Trophoblast cell (in vitro differentiated cells and primary cell): ENCODE measurements around the gene ALOX5.

Experiments used
- DNase-seq, 2 donors: peaks; one replicate each; pipeline ENCODE4 v3.0.0-alpha.2; 2016
- H2AFZ ChIP-seq: 2 replicates; pipeline ENCODE4 v1.6.1; 2013; ENCODE audit warnings: low read length, moderate library complexity, mild to moderate bottlenecking; ENCODE audit not compliant: insufficient read depth, poor library complexity
- H2AK5ac ChIP-seq: 2 replicates; pipeline ENCODE4 v1.6.1; 2013; ENCODE audit warnings: mild to moderate bottlenecking, low read length
- H2BK120ac ChIP-seq: 2 replicates; pipeline ENCODE4 v1.6.1; 2013; ENCODE audit warnings: low read length, mild to moderate bottlenecking, moderate library complexity; ENCODE audit not compliant: insufficient read depth, poor library complexity
- H2BK12ac ChIP-seq: 2 replicates; pipeline ENCODE4 v1.6.1; 2013; ENCODE audit warnings: mild to moderate bottlenecking, low read length, moderate library complexity
- H2BK5ac ChIP-seq: 2 replicates; pipeline ENCODE4 v1.6.1; 2013; ENCODE audit warnings: low read length, low read depth, moderate library complexity, mild to moderate bottlenecking; ENCODE audit not compliant: poor library complexity
- H3K14ac ChIP-seq: 2 replicates; pipeline ENCODE4 v1.6.1; 2013; ENCODE audit warnings: mild to moderate bottlenecking, low read length
- H3K18ac ChIP-seq: 2 replicates; pipeline ENCODE4 v1.6.1; 2013; ENCODE audit warnings: mild to moderate bottlenecking, low read length
- H3K23ac ChIP-seq: 2 replicates; pipeline ENCODE4 v1.6.1; 2013; ENCODE audit warnings: low read length
- H3K27ac ChIP-seq: 2 replicates; pipeline ENCODE4 v1.5.1; 2013; ENCODE audit warnings: low read depth, mild to moderate bottlenecking, inconsistent platforms, low read length, moderate library complexity
- H3K27me3 ChIP-seq: 2 replicates; pipeline ENCODE4 v1.6.1; 2013; ENCODE audit warnings: inconsistent platforms, mild to moderate bottlenecking, low read length, moderate library complexity; ENCODE audit not compliant: insufficient read depth
- H3K36me3 ChIP-seq, 2 experiments: 1 replicate in 1 of 2; 2 replicates in 1 of 2; pipeline ENCODE4 v1.6.1; 2013; ENCODE audit warnings: low read length in 2 of 2, mild to moderate bottlenecking in 2 of 2, moderate library complexity in 1 of 2; ENCODE audit not compliant: insufficient read depth in 2 of 2, control insufficient read depth in 1 of 2
- H3K4ac ChIP-seq: 2 replicates; pipeline ENCODE4 v1.6.1; 2013; ENCODE audit warnings: low read depth, mild to moderate bottlenecking, low read length, moderate library complexity
- H3K4me1 ChIP-seq, 2 experiments: 1 replicate in 1 of 2; 2 replicates in 1 of 2; pipeline ENCODE4 v1.6.1; 2013; ENCODE audit warnings: low read length in 2 of 2, mild to moderate bottlenecking in 2 of 2, moderate library complexity in 1 of 2; ENCODE audit not compliant: insufficient read depth in 2 of 2, control insufficient read depth in 1 of 2
- H3K4me2 ChIP-seq: 2 replicates; pipeline ENCODE4 v1.6.1; 2013; ENCODE audit warnings: inconsistent platforms, mild to moderate bottlenecking, low read length, moderate library complexity
- H3K4me3 ChIP-seq: 2 replicates; pipeline ENCODE4 v1.5.1; 2013; ENCODE audit warnings: mild to moderate bottlenecking, low read depth, low read length, inconsistent platforms
- H3K79me1 ChIP-seq: one replicate; pipeline ENCODE4 v1.6.1; 2013; ENCODE audit warnings: low read length
- H3K79me2 ChIP-seq: 2 replicates; pipeline ENCODE4 v1.6.1; 2013; ENCODE audit warnings: low read length, mild to moderate bottlenecking; ENCODE audit not compliant: control insufficient read depth, insufficient read depth, poor library complexity
- H3K9ac ChIP-seq: 2 replicates; pipeline ENCODE4 v1.6.1; 2013; ENCODE audit warnings: mild to moderate bottlenecking, low read length
- H3K9me3 ChIP-seq: 2 replicates; pipeline ENCODE4 v1.6.1; 2013; ENCODE audit warnings: low read depth, mild to moderate bottlenecking, control low read depth, inconsistent platforms, low read length; ENCODE audit not compliant: insufficient read depth
- H4K12ac ChIP-seq: 2 replicates; pipeline ENCODE4 v1.6.1; 2013; ENCODE audit warnings: low read depth, mild to moderate bottlenecking, low read length, moderate library complexity
- H4K8ac ChIP-seq: 2 replicates; pipeline ENCODE4 v1.6.1; 2013; ENCODE audit warnings: low read depth, mild to moderate bottlenecking, low read length, moderate library complexity
- H4K91ac ChIP-seq: one replicate; pipeline ENCODE4 v1.6.1; 2013; ENCODE audit warnings: low read depth, mild to moderate bottlenecking, low read length, moderate library complexity
- WGBS: extraction: QIAGEN DNeasy Blood & Tissue Kit; methylation state at CpG from one replicate; pipeline ENCODE4 v1.1.7; 2013; ENCODE audit warnings: missing lambda C conversion rate; ENCODE audit not compliant: insufficient read length, insufficient coverage; ENCODE audit errors: extremely low coverage; 5-methylcytosine and 5-hydroxymethylcytosine counted together

Gene ALOX5

DNA sequence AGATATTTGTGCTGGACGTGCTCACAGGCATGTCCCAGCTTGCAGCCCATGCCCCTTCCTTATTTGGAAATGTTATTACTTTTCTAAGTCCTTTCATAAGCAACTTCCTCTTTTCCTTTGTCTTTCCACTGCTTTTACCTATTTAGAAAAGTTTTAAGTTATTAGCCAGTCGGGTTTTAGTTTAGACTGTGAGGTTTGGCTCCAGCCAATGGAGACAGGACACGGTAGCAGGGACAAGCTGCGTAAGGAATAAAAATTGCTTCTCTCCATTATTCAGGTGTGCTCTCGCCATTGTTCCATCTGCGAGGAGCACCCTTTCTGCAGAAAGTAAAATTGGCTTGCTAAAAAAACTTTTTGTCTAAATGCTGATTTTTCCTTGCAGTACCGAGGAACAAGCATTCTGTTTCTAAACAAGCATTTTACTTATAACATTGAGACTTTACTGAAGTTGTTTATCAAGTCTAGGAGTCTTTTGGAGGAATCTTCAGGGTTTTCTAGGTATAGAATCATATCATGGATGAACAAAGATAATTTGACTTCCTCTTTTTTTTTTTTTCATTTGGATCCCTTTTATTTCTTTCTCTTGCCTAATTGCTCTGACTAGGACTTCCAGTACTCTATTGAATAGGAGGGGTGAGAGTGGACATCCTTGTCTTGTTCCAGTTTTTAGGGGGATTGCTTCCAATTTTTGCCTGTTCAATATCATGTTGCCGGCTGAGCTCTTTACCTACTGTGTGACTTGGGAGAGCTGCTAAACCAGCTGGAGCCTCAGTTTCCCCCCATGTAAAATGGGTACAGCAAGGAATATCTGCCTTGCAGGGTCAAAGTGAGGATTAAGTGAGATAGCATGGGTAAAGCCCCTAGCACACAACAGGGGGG lies 63.8 kb downstream of the ALOX5 start:
- Histone ChIP-seq H3K4me2 (no peak overlapping the region), H2AFZ (no peak overlapping the region), H3K4me1 (no peaks in the 10 kb centered on the region), H3K9ac (no peak overlapping the region), H4K12ac (no peak overlapping the region), H3K79me2 (no peaks in the 10 kb centered on the region), H2AK5ac (no peak overlapping the region), H2BK5ac (no peak overlapping the region), H3K4me3 (no peak overlapping the region), H3K14ac (no peak overlapping the region), H3K79me1 (no peaks in the 10 kb centered on the region), H4K8ac (no peak overlapping the region), H3K23ac (no peak overlapping the region), H2BK12ac (no peak overlapping the region), H3K9me3 (peaks cover 2% of the 10 kb centered on the region), H3K36me3 (no peaks in the 10 kb centered on the region), H3K27ac (no peak overlapping the region), H2BK120ac (no peak overlapping the region), H3K4ac (no peak overlapping the region), H3K27me3 (no peaks in the 10 kb centered on the region), H4K91ac (no peak overlapping the region), H3K18ac (no peak overlapping the region)
- no CpG with 5 or more reads among the region's 8 CpGs for WGBS
- DNase-seq = no peak

DNA sequence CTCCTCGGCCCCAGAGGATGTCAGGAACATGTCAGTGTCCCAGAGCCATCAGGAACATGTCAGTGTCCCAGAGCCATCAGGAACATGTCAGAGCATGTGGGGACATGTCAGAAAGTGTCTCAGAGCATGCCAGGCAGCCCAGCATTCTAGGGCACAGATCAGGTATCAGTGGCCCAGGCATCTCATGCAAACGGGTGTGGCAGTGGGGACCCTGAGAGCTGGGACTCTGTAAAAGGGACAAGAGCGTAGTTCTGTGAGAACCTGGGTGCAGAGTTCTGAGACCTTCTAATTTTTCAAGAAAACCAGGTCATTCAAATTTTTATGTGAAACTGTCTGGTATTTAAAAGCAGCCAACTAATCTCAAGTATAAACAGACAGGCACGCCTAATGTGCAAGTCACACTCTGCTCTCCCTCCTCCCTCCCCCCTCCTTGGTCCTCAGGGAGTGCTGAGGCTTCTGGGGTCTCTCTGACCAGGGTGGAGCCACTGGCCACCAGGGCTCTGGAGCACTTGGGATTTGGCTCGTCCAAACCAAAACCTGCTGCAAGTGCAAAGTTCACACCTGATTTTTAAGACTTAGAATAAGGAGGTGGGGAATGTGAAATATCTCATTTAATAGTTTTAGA lies 64.6 kb downstream of the ALOX5 start:
- H3K9ac ChIP-seq = no peak overlapping the region
- H3K23ac ChIP-seq = no peak overlapping the region
- H3K4me2 ChIP-seq = no peak overlapping the region
- H3K4me1 ChIP-seq = no peaks in the 10 kb centered on the region
- no CpG with 5 or more reads among the region's 5 CpGs for WGBS
- H2AFZ ChIP-seq = no peak overlapping the region
- H3K9me3 ChIP-seq = peaks cover 2% of the 10 kb centered on the region
- H2AK5ac ChIP-seq = no peak overlapping the region
- H4K12ac ChIP-seq = no peak overlapping the region
- H3K18ac ChIP-seq = no peak overlapping the region
- no peak overlapping the region for H4K91ac ChIP-seq
- H2BK5ac ChIP-seq = no peak overlapping the region
- H3K27me3 ChIP-seq = no peaks in the 10 kb centered on the region
- H3K79me2 ChIP-seq = no peaks in the 10 kb centered on the region
- H3K4me3 ChIP-seq = no peak overlapping the region
- H3K79me1 ChIP-seq = no peaks in the 10 kb centered on the region
- DNase-seq = no peak
- no peak overlapping the region for H3K27ac ChIP-seq
- no peak overlapping the region for H2BK120ac ChIP-seq
- no peaks in the 10 kb centered on the region for H3K36me3 ChIP-seq
- no peak overlapping the region for H2BK12ac ChIP-seq
- no peak overlapping the region for H4K8ac ChIP-seq
- H3K4ac ChIP-seq = no peak overlapping the region
- no peak overlapping the region for H3K14ac ChIP-seq

DNA sequence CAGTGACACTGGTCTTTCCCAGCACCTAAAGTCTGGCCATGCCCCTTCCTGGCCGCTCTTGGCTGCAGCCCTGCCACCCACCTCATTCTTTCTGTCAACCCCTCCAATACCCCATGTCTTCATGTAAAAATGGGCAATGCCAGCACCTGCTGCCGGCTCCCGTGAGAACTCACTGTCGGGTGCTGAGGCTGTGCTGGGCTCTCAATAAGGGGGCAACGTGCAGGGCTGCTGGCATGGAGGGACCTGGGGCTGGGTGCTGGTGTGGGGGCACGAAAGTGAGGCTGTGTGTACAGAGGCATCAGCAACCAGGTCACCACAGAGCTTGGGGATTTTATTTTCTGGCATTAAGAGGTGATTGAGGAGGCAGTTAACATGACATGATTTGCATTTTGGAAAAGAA lies 65.3 kb downstream of the ALOX5 start:
- no peak for DNase-seq
- Histone ChIP-seq H3K27me3 (no peaks in the 10 kb centered on the region), H3K36me3 (no peaks in the 10 kb centered on the region), H3K79me2 (no peaks in the 10 kb centered on the region), H3K9ac (no peak overlapping the region), H2BK120ac (no peak overlapping the region), H3K4me2 (no peak overlapping the region), H3K23ac (no peak overlapping the region), H3K14ac (no peak overlapping the region), H3K18ac (no peak overlapping the region), H4K12ac (no peak overlapping the region), H2BK5ac (no peak overlapping the region), H4K8ac (no peak overlapping the region), H3K4me1 (no peaks in the 10 kb centered on the region), H3K9me3 (peaks cover 4% of the 10 kb centered on the region), H4K91ac (no peak overlapping the region), H2AK5ac (no peak overlapping the region), H2BK12ac (no peak overlapping the region), H3K79me1 (no peaks in the 10 kb centered on the region), H3K27ac (no peak overlapping the region), H2AFZ (no peak overlapping the region), H3K4me3 (no peak overlapping the region), H3K4ac (no peak overlapping the region)
- no CpG with 5 or more reads among the region's 6 CpGs for WGBS

DNA sequence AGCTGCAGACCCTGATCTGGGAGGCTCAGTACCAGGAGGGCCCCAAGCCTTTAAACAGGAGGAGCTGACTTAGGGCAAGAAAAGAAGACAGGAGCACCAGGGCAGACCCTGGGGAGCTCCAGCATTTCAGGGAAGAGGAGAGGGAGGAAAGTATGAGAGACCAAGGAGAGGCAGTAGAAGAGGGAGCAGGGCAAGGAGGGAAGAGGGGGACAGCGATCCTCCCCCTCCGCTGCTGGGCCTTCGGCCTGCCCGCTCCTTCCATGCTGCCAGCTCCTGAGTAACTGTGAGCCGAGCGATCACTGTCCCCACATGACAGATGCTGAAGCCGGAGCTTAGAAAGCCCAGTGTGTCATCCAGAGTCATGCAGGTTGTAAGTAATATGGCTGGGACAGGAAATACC lies 65.9 kb downstream of the ALOX5 start:
- Histone ChIP-seq H3K4ac (no peak overlapping the region), H3K79me1 (no peaks in the 10 kb centered on the region), H3K14ac (no peak overlapping the region), H3K27me3 (no peaks in the 10 kb centered on the region), H3K27ac (no peak overlapping the region), H2BK12ac (no peak overlapping the region), H3K9me3 (peaks cover 4% of the 10 kb centered on the region), H2BK5ac (no peak overlapping the region), H2AK5ac (no peak overlapping the region), H4K12ac (no peak overlapping the region), H3K36me3 (no peaks in the 10 kb centered on the region), H2AFZ (no peak overlapping the region), H2BK120ac (no peak overlapping the region), H3K18ac (no peak overlapping the region), H3K4me2 (no peak overlapping the region), H3K79me2 (no peaks in the 10 kb centered on the region), H3K4me1 (no peaks in the 10 kb centered on the region), H4K8ac (no peak overlapping the region), H4K91ac (no peak overlapping the region), H3K23ac (no peak overlapping the region), H3K9ac (no peak overlapping the region), H3K4me3 (no peak overlapping the region)
- no CpG with 5 or more reads among the region's 7 CpGs for WGBS
- no peak for DNase-seq
